Lower leg skin (tissue), 4 donors: ENCODE measurements around the gene PPM1M. TPM values are rescaled to one million over a fixed set of nuclear protein-coding genes. Genes with fewer than 3 reads are reported as not detected.

Experiments used
- DNase-seq, 2 donors: peaks; one replicate each; pipeline ENCODE4 v3.0.0-alpha.2; 2019; ENCODE audit warnings: low spot score in 2 of 2
- H3K4me3 ChIP-seq: fragments of 200-600 bp; sonication (generic); 2 replicates; pipeline ENCODE4 v1.5.1; 2017; ENCODE audit warnings: mild to moderate bottlenecking, low read depth; ENCODE audit not compliant: poor library complexity, severe bottlenecking
- CTCF ChIP-seq, 3 donors: fragments of 450-650 bp; IDR thresholded peaks; one replicate each; pipeline ENCODE4 v1.5.1; 2016; ENCODE audit warnings: antibody characterized with exemption in 3 of 3, mild to moderate bottlenecking in 3 of 3, moderate library complexity in 2 of 3
- POLR2A ChIP-seq, 2 donors: fragments of 450-650 bp; IDR thresholded peaks; one replicate each; pipeline ENCODE4 v1.6.1; 2016 to 2017; ENCODE audit warnings: antibody characterized with exemption in 2 of 2, mild to moderate bottlenecking in 1 of 2, moderate library complexity in 1 of 2
- WGBS, 2 donors: methylation state at CpG; one replicate each; pipeline ENCODE4 v1.1.5; 2018; 5-methylcytosine and 5-hydroxymethylcytosine counted together
- intact Hi-C: fragments of 100-400 bp; cut with DNase I; formaldehyde crosslinking; loops from one replicate; pipeline ENCODE4 v1.15.0; 2023; ENCODE audit warnings: low total_unique reads
- total RNA-seq, 4 donors: library from RNA; depleted of rRNA; stranded (reverse); fragments of >200 nt; gene quantifications; one replicate each; pipeline ENCODE4 v1.1.0, GENCODE V29; 2016

Gene PPM1M
- total RNA-seq, 4 donors from 2014 or later = 10.4 to 28.6 (median 14.0) TPM

- 0 to 7% methylated on average over 2 to 3 of the region's 8 CpGs for WGBS, 2 donors
- TF ChIP-seq CTCF (IDR thresholded peaks at IDR 0.05) (no peak), POLR2A (IDR thresholded peaks at IDR 0.05) (no peak)
- DNase-seq = peak; percentile 79 to 95
- peak overlapping the region; percentile 73 for H3K4me3 ChIP-seq
- intact Hi-C loops = loop anchor here (10.0 kb wide), 1 partner anchor 47 kb away; the partner anchor contains the start of gene GLYCTK
These were observed 7.8 kb upstream of the PPM1M start for GRCh38 chr3:52237657-52238172.

- 4 to 5% methylated on average over 11 of the region's 11 CpGs for WGBS, 2 donors
- TF ChIP-seq CTCF (IDR thresholded peaks at IDR 0.05) (peak in 1 of 3 donors; percentile 13), POLR2A (IDR thresholded peaks at IDR 0.05) (no peak)
- intact Hi-C loops = loop anchor here (10.0 kb wide), 1 partner anchor 47 kb away; the partner anchor contains the start of gene GLYCTK
- H3K4me3 ChIP-seq = peak overlapping the region; percentile 73
- no peak for DNase-seq
These were observed 7.3 kb upstream of the PPM1M start for GRCh38 chr3:52238193-52238760.

- DNase-seq = peak; percentile 60 to 93
- H3K4me3 ChIP-seq = peak within 1 kb of the TSS; percentile 73
- no peak for TF ChIP-seq CTCF (IDR thresholded peaks at IDR 0.05)
- TF ChIP-seq POLR2A (IDR thresholded peaks at IDR 0.05) = no peak
- intact Hi-C loops = loop anchor here (10.0 kb wide), 1 partner anchor 46 kb away; the partner anchor contains the start of gene GLYCTK
- WGBS, 2 donors = 0 to 1% methylated on average over 18 to 88 of the region's 92 CpGs
These were observed 6.5 kb upstream of the PPM1M start, which contains the start of gene TWF2 for GRCh38 chr3:52238761-52239701. TWF2 (minus strand) TSS chr3:52239158; CDS start chr3:52239016, 142 bp downstream.

- no peak overlapping the region for H3K4me3 ChIP-seq
- intact Hi-C loops = no loop called here
- peak; percentile 78 to 94 for DNase-seq
- WGBS, 2 donors = 89 to 95% methylated on average over 1 of the region's 1 CpG
- no peak for TF ChIP-seq CTCF (IDR thresholded peaks at IDR 0.05)
- TF ChIP-seq POLR2A (IDR thresholded peaks at IDR 0.05) = no peak
These were observed 5.3 kb upstream of the PPM1M start for GRCh38 chr3:52240059-52240885.

- no peak for DNase-seq
- TF ChIP-seq POLR2A (IDR thresholded peaks at IDR 0.05) = no peak
- no peak for TF ChIP-seq CTCF (IDR thresholded peaks at IDR 0.05)
- no peak overlapping the region for H3K4me3 ChIP-seq
- intact Hi-C loops = no loop called here
- 78 to 89% methylated on average over 4 of the region's 4 CpGs for WGBS, 2 donors
These were observed 4.6 kb upstream of the PPM1M start for GRCh38 chr3:52240886-52241370.
